Osteocyte (in vitro differentiated cells): Measurements from ENCODE around the gene HNRNPUL1. TPM values are rescaled to one million over a fixed set of nuclear protein-coding genes. Genes with fewer than 3 reads are reported as not detected.

ENCODE experiments used
- DNase-seq: peaks from one replicate; pipeline ENCODE4 v3.0.0; 2021; ENCODE audit warnings: mixed read lengths; ENCODE audit not compliant: unreplicated experiment; ENCODE audit errors: extremely low spot score
- H3K27ac Mint-ChIP-seq: one replicate; pipeline ENCODE4 v1.8.0; 2021; ENCODE audit warnings: mild to moderate bottlenecking, mixed read lengths; ENCODE audit not compliant: unreplicated experiment
- H3K27me3 Mint-ChIP-seq: one replicate; pipeline ENCODE4 v1.8.0; 2021; ENCODE audit warnings: mixed read lengths; ENCODE audit not compliant: unreplicated experiment
- H3K36me3 Mint-ChIP-seq: one replicate; pipeline ENCODE4 v1.8.0; 2021; ENCODE audit warnings: mixed read lengths; ENCODE audit not compliant: unreplicated experiment
- H3K4me1 Mint-ChIP-seq: one replicate; pipeline ENCODE4 v1.8.0; 2021; ENCODE audit warnings: mixed read lengths; ENCODE audit not compliant: unreplicated experiment
- H3K4me3 Mint-ChIP-seq: one replicate; pipeline ENCODE4 v1.8.0; 2021; ENCODE audit warnings: mild to moderate bottlenecking, moderate library complexity, mixed read lengths; ENCODE audit not compliant: unreplicated experiment
- H3K9me3 Mint-ChIP-seq: one replicate; pipeline ENCODE4 v1.8.0; 2021; ENCODE audit warnings: mixed read lengths; ENCODE audit not compliant: unreplicated experiment
- CTCF ChIP-seq: fragments of 200-600 bp; sonication (generic); IDR thresholded peaks from 2 replicates; pipeline ENCODE4 v1.5.0; 2021; ENCODE audit warnings: antibody characterized with exemption, mild to moderate bottlenecking, moderate library complexity
- total RNA-seq: library from RNA; stranded (reverse); gene quantifications from 2 replicates; pipeline ENCODE4 v1.2.1, GENCODE V29; 2021

HNRNPUL1 gene
- total RNA-seq, 1 donor from 2014 or later, result 226 TPM

DNA sequence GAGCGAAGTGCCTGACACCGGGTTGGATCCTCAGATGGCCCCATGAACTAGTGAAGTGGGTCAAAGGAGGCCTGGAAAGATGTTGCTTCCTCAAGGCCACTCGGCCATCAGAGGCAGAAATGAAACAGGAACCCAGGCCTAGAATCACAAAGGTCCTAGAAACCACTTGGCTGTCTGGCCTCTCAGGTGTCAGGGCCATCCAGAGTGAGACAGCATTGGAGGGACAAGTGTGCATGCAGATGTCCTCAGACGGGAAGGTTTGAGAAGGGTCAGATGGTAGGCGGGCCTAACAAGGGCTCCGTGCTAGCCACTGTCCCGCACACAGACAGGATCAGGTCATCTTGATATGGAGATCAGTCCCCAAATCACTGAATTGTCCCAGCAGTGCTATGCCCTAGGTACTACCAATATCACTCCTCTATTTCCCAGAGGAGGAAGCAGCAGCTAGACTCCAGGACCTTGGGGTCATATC, 60.1 kb downstream of the HNRNPUL1 start:
- peaks cover 87% of the 10 kb centered on the region for H3K4me1 Mint-ChIP-seq
- DNase-seq, result no peak
- no peaks in the 10 kb centered on the region for H3K27me3 Mint-ChIP-seq
- peak overlapping the region; percentile 35 for H3K4me3 Mint-ChIP-seq
- H3K9me3 Mint-ChIP-seq, result no peaks in the 10 kb centered on the region
- H3K27ac Mint-ChIP-seq, result peak overlapping the region; percentile 100
- TF ChIP-seq CTCF, result no peak
- peaks cover 9% of the 10 kb centered on the region for H3K36me3 Mint-ChIP-seq

DNA sequence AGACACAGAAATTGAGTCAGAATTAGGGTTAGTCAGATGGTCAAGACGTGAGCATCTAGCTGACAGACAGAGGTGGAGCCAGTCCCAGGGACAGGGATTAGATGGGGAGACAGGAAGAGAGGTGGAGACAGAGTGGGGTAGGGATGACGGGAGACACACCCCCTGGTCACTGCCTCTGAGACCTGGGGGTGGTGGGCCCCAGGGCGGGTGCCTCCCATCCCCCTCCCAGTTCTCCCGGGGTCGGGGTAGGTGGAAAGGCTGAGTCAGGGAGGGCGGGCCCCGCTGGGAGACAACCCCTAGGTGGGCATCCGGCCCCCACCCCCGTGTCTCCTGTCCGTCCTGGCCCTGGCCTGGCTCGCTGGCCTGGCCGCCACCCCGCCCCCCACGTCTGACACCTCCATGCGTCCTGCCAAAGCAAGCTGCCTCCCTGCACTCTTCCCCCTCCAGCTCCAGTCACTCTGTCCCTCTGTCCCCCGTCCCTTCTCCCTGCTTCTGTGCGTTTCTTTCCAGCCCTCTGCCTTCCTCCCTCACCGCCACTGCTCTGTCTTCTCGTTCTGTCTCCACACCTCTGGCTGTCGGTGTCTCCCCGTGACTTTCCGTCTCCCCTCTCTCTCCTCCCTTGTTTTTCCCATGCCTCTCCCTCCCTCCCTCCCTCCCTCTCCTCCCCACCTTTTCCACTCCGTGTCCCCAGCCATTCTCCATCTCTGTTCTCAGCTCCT, 60.9 kb downstream of the HNRNPUL1 start:
- peaks cover 83% of the 10 kb centered on the region for H3K4me1 Mint-ChIP-seq
- H3K27me3 Mint-ChIP-seq, result no peaks in the 10 kb centered on the region
- peak; percentile 89 for DNase-seq
- H3K4me3 Mint-ChIP-seq, result peak overlapping the region; percentile 58
- no peaks in the 10 kb centered on the region for H3K9me3 Mint-ChIP-seq
- H3K27ac Mint-ChIP-seq, result peak overlapping the region; percentile 100
- no peak for TF ChIP-seq CTCF
- peaks cover 9% of the 10 kb centered on the region for H3K36me3 Mint-ChIP-seq

- no peaks in the 10 kb centered on the region for H3K27me3 Mint-ChIP-seq
- peak overlapping the region; percentile 58 for H3K4me3 Mint-ChIP-seq
- H3K4me1 Mint-ChIP-seq, result peaks cover 84% of the 10 kb centered on the region
- TF ChIP-seq CTCF, result no peak
- no peak for DNase-seq
- peak overlapping the region; percentile 100 for H3K27ac Mint-ChIP-seq
- no peaks in the 10 kb centered on the region for H3K9me3 Mint-ChIP-seq
- H3K36me3 Mint-ChIP-seq, result peaks cover 12% of the 10 kb centered on the region
Observed at GRCh38 chr19:41325640-41325946, 61.4 kb downstream of the HNRNPUL1 start.

DNA sequence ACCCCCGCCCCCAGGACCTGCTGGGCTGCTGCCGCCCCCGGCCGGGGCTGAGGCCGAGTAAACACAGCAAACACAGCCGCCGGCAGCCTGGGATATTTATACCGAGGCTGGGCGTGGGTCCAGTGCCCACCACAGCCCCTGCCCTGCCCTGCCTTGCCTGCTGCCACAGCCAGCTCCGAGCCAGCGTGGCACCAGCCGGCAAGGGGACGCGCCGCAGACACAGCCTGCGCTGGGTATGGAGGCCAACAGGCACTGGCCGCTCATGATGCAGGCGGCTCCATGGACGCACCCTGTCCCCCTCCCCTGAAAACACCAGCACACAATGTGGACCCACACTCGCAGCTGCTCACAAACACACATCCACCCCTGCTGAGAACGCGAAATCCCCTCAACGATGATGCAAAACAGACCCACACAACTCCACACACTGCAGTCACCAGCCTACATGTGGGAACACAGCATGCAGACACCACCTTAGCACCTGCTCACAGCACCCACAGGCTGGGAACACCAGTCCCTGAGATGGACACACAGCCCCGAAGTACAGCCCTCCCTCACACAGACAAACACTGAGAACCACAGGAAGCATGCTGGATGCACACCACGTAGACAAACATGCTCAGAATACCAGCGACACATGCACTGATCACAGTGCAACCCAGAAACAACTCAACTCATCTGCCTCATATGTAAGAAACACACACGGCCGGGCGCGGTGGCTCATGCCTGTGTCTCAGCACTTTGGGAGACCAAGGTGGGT, 62.0 kb downstream of the HNRNPUL1 start:
- Mint-ChIP-seq H3K27ac (peak overlapping the region; percentile 100), H3K4me1 (peaks cover 80% of the 10 kb centered on the region), H3K36me3 (peaks cover 11% of the 10 kb centered on the region), H3K27me3 (no peaks in the 10 kb centered on the region), H3K4me3 (peak overlapping the region; percentile 63), H3K9me3 (no peaks in the 10 kb centered on the region)
- peak; percentile 89 for DNase-seq
- TF ChIP-seq CTCF, result no peak

DNA sequence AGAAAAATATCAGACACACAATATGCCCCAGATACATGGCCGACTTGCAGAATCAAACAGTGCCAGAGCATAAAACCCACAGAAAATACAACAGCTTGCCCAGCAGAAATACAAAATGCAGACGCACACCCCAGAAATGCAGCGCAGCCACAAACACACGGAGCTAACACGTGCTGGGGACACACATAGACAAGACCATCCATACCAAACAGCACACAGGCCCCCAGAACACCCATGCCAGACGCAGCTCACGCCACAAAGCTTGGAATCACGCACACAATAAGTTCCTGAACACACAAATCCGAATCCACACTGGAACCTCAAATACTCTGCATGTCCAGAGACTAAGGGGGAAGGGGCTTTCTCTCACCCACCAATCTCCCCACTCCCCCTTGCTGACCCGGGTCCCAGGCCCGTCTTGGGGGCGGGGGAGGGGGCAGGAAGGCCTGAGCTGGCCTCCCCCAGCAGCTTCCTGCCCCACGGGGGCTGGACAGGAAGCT, 63.0 kb downstream of the HNRNPUL1 start:
- H3K9me3 Mint-ChIP-seq, result no peaks in the 10 kb centered on the region
- H3K27me3 Mint-ChIP-seq, result no peaks in the 10 kb centered on the region
- peaks cover 76% of the 10 kb centered on the region for H3K4me1 Mint-ChIP-seq
- DNase-seq, result no peak
- no peak for TF ChIP-seq CTCF
- H3K36me3 Mint-ChIP-seq, result peaks cover 17% of the 10 kb centered on the region
- peak overlapping the region; percentile 98 for H3K27ac Mint-ChIP-seq
- H3K4me3 Mint-ChIP-seq, result peak overlapping the region; percentile 44
